Body of pancreas (tissue), 4 donors: ENCODE measurements around the gene C1QBP.

Source experiments
- CTCF ChIP-seq, 7 experiments: fragments of 450-650 bp in 4 of 7; fragments of 200-600 bp in 3 of 7; sonication (generic) in 3 of 7; IDR thresholded peaks; one replicate each; pipeline ENCODE4 v1.5.1; 2016 to 2019; ENCODE audit warnings: antibody characterized with exemption in 7 of 7
- POLR2A ChIP-seq, 3 donors: fragments of 450-650 bp; IDR thresholded peaks; one replicate each; pipeline ENCODE4 v1.6.1; 2016; ENCODE audit warnings: antibody characterized with exemption in 3 of 3, mild to moderate bottlenecking in 2 of 3

- TF ChIP-seq CTCF (IDR thresholded peaks at IDR 0.05), result peak; percentile 99 to 100 (median 99)
- TF ChIP-seq POLR2A (IDR thresholded peaks at IDR 0.05), result peak in 2 of 3 donors; percentile 59 to 67
Measured at GRCh38 chr17:5438716-5439445, at the start of gene C1QBP.
